GM10847 (cell line): Measurements from ENCODE around the gene REEP6.

Experiments used
- POLR2A ChIP-seq: IDR thresholded peaks from 2 replicates; pipeline ENCODE4 v1.6.1; 2011; ENCODE audit not compliant: insufficient read length; ENCODE audit errors: extremely low read depth

The REEP6 gene

GRCh38 chr19:1503089-1503924, 12.3 kb downstream of the REEP6 start:
- TF ChIP-seq POLR2A: no peak

GRCh38 chr19:1503925-1504773, 13.2 kb downstream of the REEP6 start:
- no peak for TF ChIP-seq POLR2A

- no peak for TF ChIP-seq POLR2A
Observed at GRCh38 chr19:1505012-1505411, 14.0 kb downstream of the REEP6 start.

GRCh38 chr19:1505991-1506881, 15.3 kb downstream of the REEP6 start:
- no peak for TF ChIP-seq POLR2A

- TF ChIP-seq POLR2A: no peak
Observed at GRCh38 chr19:1507192-1507660, 16.2 kb downstream of the REEP6 start.

GRCh38 chr19:1507763-1508506, 17.0 kb downstream of the REEP6 start:
- TF ChIP-seq POLR2A: no peak

- TF ChIP-seq POLR2A: no peak
Observed at GRCh38 chr19:1508507-1508856, 17.5 kb downstream of the REEP6 start.

- TF ChIP-seq POLR2A: no peak
Observed at GRCh38 chr19:1509602-1510441, 18.8 kb downstream of the REEP6 start.

- TF ChIP-seq POLR2A: no peak
Observed at GRCh38 chr19:1510442-1510806, 19.4 kb downstream of the REEP6 start.

GRCh38 chr19:1510807-1511206, 19.8 kb downstream of the REEP6 start:
- no peak for TF ChIP-seq POLR2A

GRCh38 chr19:1511318-1512317, 20.6 kb downstream of the REEP6 start:
- no peak for TF ChIP-seq POLR2A

GRCh38 chr19:1512671-1513498, 21.9 kb downstream of the REEP6 start, which contains the start of gene ADAMTSL5:
Gene ADAMTSL5, minus strand, starts transcription at chr19:1513019. Its CDS starts 2,076 bp downstream, at chr19:1510943.
- no peak for TF ChIP-seq POLR2A
